GM15510 (cell line): ENCODE data around the gene LAMTOR5.

ENCODE experiments used
- POLR2A ChIP-seq: IDR thresholded peaks from 3 replicates; pipeline ENCODE4 v1.6.1; 2011; ENCODE audit warnings: borderline replicate concordance; ENCODE audit not compliant: insufficient read length; ENCODE audit errors: extremely low read depth

LAMTOR5 gene

GRCh38 chr1:110370827-110371226 lies 36.7 kb downstream of the LAMTOR5 start:
- TF ChIP-seq POLR2A: no peak

- no peak for TF ChIP-seq POLR2A
Observed at GRCh38 chr1:110364221-110364620, 43.3 kb downstream of the LAMTOR5 start.

- no peak for TF ChIP-seq POLR2A
Observed at GRCh38 chr1:110361856-110362255, 45.6 kb downstream of the LAMTOR5 start.

- TF ChIP-seq POLR2A: no peak
Observed at GRCh38 chr1:110360431-110360830, 47.1 kb downstream of the LAMTOR5 start.

GRCh38 chr1:110356379-110356778 lies 51.1 kb downstream of the LAMTOR5 start:
- TF ChIP-seq POLR2A: no peak

- TF ChIP-seq POLR2A: no peak
Observed at GRCh38 chr1:110355321-110355720, 52.2 kb downstream of the LAMTOR5 start.
